OCI-LY3 (cell line): ENCODE results near the gene KRT16.

ENCODE experiments used
- CTCF ChIP-seq: fragments of 200-600, 300-600 bp; sonication (generic); IDR thresholded peaks from 2 replicates; pipeline ENCODE4 v1.5.1; 2014; ENCODE audit warnings: antibody characterized with exemption, low read length, low read depth
- EZH2phosphoT487 ChIP-seq: fragments of 200-600 bp; shearing (Covaris generic); IDR thresholded peaks from 2 replicates; pipeline ENCODE4 v1.6.1; 2018; ENCODE audit warnings: antibody characterized with exemption, mixed run types, low read depth

GRCh38 chr17:41631025-41631897 lies 18.7 kb upstream of the KRT16 start:
- TF ChIP-seq EZH2phosphoT487 (no peak), CTCF (no peak)
